GM21447 (cell line): ENCODE results near the gene CDV3.

Experiments used
- ATAC-seq: cut with Tn5 transposase; IDR thresholded peaks from one replicate; pipeline ENCODE4 v1.9.1; 2021; ENCODE audit not compliant: unreplicated experiment

CDV3 gene

DNA sequence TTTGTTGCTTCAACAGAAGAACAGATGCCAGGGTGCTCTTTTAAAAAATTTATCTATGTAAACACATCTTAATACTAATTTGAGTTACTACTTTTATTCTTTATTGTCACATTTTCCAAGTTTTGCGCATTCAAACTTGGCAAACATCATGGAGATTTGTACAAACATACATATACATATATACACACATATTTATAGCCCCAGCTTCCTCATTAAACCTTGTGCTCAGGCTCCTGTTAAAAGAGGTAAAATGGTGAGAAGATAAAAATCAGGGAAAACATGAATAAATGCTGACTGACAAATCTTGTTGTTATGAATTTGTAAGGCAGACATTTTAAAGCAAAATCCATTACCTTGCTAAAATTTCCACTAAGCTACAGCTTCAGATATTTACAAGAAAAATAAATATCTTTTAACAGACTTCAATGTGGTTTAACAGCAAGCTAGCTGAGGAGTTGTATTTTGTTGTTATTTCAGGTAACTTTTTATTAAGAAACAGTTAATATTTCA lies 27.1 kb downstream of the CDV3 start:
- no peak for ATAC-seq

DNA sequence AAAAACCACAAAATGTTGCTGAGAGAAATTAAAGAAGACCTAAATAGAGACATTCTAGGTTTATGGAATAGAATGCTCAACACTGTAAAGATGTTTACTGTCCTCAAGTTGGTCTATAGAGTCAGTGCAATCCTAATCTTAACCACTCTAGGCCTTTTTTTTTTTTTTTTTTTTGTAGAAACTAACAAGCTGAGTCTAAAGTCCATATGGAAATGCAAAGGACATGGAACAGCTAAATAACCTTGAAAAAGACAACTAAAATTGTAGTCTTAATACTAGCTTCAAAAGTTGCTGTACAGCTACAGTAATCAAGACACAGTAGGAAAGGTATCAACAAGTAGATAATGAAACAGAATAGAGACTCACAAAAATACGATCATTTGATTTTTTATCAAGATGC lies 32.9 kb downstream of the CDV3 start:
- ATAC-seq: no peak

DNA sequence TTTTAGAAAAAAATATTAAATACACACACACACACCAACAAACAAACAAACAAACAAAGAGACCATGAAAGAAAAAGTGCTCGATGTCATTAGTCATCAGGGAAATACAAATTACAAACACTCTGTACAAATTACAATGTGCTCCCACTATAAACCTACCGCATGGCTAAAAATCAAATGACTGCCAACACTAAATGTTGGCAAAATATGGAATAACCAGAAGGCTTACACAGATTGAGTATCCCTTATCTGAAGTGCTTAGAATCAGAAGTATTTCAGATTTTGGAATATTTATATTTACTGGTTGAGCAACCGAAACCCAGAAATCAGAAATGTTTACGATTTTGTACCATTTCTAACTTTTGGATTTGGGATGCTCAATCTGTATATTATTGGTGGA lies 33.4 kb downstream of the CDV3 start:
- no peak for ATAC-seq

DNA sequence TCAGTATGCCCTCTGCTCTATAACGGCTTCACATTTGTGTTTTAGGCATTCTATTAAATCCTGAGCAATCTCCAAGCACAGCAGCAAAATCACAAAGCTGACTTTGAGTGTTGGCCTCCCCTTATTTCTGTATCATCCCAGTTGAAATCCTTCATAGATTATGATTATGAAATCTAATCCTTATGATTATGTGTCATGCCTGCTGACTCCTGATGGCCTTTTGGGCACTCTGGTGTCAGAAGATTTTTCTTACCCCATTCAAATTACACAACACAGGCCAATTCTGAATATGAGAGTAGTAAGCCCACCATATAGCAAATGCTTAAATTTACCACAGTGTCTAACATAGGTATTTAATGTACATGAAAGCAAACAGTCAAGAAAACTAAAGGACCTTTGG lies 34.3 kb downstream of the CDV3 start:
- ATAC-seq: no peak

DNA sequence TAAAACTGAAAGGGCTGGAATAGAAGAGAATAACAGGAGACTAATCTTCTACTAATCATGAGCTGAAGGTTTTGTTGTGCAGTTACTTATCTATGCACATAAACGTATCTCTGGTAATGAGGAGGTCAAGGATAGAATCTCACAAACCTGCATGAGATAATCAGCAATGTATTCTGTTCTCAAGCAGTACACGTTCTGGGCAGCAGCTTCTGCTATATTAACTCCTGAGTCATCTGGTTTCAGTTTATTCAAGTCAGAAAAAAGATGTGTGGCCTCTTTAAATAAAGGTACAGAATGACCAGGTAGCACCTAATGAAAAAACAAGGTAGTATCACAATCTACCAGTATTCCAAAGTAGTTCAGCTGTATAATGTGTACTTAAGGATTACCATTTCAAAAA lies 34.9 kb downstream of the CDV3 start:
- ATAC-seq: no peak

DNA sequence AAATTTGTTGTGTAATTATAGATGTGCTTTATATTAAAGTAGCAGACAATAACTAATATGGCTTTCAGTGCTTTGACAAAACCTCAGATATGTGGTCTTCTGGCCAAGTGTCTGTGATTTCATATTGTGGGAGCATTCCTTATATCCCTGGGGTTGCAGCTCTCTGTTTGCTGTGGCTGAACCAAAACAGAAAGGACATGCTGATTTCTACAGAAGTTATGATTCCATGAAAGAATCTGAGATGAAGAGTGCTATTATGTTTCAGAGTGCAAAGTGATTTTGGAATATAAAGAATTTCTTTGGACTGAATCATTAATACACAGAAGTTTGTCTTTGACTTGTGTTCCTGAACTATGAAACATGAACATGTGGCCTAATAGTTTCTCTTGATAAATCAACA lies 36.5 kb downstream of the CDV3 start:
- ATAC-seq: no peak

DNA sequence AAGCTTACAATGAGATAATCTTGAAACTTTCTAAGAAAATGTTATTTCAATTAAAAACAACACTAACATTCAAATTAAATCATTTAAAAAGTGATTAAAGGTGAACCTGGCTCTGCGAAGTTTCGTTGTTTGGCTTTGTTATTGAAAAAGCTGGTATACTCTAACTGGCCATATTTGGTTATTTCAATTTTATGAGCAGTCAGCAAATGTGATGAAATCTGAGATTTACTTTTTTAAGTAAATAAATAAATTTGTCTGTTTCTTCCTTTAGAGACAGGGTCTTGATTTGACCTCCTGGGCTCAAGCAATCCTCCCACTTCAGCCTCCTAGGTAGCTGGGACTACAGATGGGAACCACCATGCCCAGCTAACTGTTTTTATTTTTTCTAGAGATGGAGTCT lies 38.0 kb downstream of the CDV3 start:
- ATAC-seq: no peak

DNA sequence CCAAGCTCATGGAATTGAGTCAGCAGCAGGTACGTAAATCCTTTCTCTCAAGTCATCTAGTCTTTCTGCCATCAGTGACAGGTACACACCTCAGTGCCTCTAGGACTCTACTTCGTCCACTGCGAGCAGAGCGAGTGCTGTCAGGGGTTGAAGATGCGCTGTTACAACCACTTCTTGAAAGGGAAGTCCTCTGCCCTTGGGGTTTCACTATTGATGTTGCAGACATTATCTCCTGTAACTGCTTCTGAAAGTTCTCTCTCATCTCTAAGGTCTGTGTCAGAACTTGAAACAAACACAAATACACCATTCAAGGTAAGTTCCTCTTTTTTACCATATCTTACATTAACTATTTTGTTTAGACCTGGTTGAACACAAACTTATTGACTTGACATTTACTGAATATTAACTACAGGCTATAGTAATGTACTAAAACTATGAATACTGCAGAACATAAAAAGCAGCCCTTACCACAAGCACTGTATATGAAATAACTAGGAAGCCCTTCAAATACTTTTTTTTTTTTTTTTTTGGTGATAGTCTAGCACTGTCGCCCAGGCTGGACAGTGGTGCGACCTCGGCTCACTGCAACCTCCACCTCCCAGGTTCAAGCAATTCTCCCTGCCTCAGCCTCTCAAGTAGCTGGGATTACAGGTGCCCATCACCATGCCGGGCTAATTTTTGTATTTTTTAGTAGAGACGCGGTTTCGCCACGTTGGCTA lies 46.7 kb downstream of the CDV3 start:
- peak; percentile 98 for ATAC-seq

DNA sequence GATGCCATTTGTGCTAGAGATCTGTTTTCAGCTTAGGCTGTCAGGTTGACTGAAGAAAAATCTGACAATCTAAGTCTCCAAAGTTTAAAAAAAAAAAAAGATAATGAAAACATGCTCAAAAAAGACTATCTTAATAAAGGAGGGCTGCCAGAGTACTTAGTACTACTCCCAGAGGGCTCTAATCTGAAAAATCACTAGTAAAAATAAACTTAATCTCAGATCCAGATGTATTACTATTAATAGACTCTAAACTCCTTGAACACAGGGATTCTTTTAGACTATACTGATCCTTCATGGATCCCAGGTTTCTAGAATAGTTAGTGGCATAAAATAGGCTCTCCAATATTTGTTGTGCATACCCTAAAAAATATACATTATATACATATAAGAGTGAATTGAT lies 54.3 kb downstream of the CDV3 start:
- no peak for ATAC-seq

DNA sequence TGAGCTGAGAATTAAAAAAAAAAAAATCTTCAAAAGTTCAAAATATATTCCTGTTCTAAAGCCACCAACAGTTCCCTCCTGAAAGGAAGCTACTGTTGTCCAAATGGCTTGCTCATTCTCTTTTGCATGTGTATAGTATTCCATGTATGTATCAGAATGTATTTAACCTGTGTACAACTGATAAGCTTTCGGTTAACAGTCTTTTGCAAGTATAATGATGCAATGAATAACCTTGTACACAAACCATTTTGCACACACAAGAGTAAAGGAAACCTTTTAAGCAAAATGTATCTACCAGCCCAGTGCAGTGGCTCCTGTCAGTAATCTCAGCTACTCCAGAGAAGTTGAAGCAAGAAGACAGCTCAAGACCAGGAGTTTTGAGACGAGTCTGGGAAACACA lies 55.7 kb downstream of the CDV3 start:
- ATAC-seq: no peak

DNA sequence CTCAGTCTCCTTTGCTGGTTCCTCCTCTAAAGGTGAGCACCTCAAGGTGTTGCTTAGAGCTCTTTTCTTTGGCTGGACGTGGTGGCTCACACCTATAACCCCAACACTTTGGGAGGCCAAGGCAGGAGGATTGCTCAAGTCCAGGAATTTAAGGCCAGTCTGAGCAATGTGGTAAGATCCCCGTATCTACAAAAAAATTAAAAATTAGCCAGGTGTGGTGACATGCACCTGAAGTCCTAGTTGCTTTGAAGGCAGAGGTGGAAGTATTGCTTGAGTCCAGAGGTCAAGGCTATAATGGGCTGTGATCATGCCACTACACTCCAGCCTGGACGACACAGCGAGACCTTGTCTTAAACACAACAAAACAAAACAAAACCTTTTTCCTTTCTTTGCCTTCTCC lies 60.0 kb downstream of the CDV3 start:
- no peak for ATAC-seq
